IMR-90 (cell line): Measurements from ENCODE around the gene NME7. TPM values are rescaled to one million over a fixed set of nuclear protein-coding genes. Genes with fewer than 3 reads are reported as not detected.

Source experiments
- ATAC-seq: fragments of 200-7000 bp; cut with Tn5 transposase; 2 replicates; pipeline ENCODE4 v1.9.1; 2020; ENCODE audit warnings: low read depth, mild to moderate bottlenecking, moderate library complexity
- BruUV-seq: library from RNA; stranded (reverse); fragments of 400-500 nt; replicated peaks from 2 replicates; lab custom pipeline; 2021; lab: Mats Ljungman, UMichigan
- CTCF ChIA-PET: fragments of 300-600 bp; formaldehyde crosslinking; extraction: SDS; loops from one replicate; lab custom pipeline; 2021; ENCODE audit warnings: antibody characterized with exemption; lab: Yijun Ruan, JAX
- POLR2A ChIA-PET: fragments of 300-600 bp; sonication (Branson Sonifier 250); formaldehyde crosslinking; loops from one replicate; lab custom pipeline; 2022; ENCODE audit warnings: antibody characterized with exemption; ENCODE audit not compliant: unreplicated experiment; lab: Charles Lee
- DNase-seq: peaks from one replicate; pipeline ENCODE4 v3.0.0; 2013
- H2AFZ ChIP-seq: replicated peaks from 2 replicates; pipeline ENCODE3; 2013; ENCODE audit warnings: low read length, mild to moderate bottlenecking; ENCODE audit not compliant: poor library complexity
- H2AK5ac ChIP-seq: 2 replicates; pipeline ENCODE4 v1.6.1; 2013; ENCODE audit warnings: low read depth, low read length, inconsistent platforms
- H2AK9ac ChIP-seq: replicated peaks from 2 replicates; pipeline ENCODE3; 2013; ENCODE audit warnings: mild to moderate bottlenecking, low read depth, low read length, moderate library complexity; ENCODE audit not compliant: poor library complexity
- H2BK120ac ChIP-seq: 2 replicates; pipeline ENCODE4 v1.6.1; 2013; ENCODE audit warnings: low read depth, low read length, inconsistent platforms
- H2BK15ac ChIP-seq: 3 replicates; pipeline ENCODE4 v1.6.1; 2013; ENCODE audit warnings: low read depth, low read length, inconsistent platforms
- H2BK20ac ChIP-seq: 2 replicates; pipeline ENCODE4 v1.6.1; 2013; ENCODE audit warnings: low read depth, mild to moderate bottlenecking, inconsistent platforms, low read length, moderate library complexity
- H2BK5ac ChIP-seq: 2 replicates; pipeline ENCODE4 v1.6.1; 2013; ENCODE audit warnings: mild to moderate bottlenecking, low read depth, low read length, inconsistent platforms; ENCODE audit not compliant: poor library complexity, severe bottlenecking
- H3K14ac ChIP-seq: replicated peaks from 2 replicates; pipeline ENCODE4 v1.6.1; 2013; ENCODE audit warnings: low read depth, low read length, inconsistent platforms
- H3K18ac ChIP-seq: 2 replicates; pipeline ENCODE4 v1.6.1; 2013; ENCODE audit warnings: low read depth, low read length, control low read depth
- H3K23ac ChIP-seq: 2 replicates; pipeline ENCODE4 v1.6.1; 2013; ENCODE audit warnings: low read depth, low read length, inconsistent platforms
- H3K27ac ChIP-seq: 2 replicates; pipeline ENCODE4 v1.5.1; 2013; ENCODE audit warnings: mild to moderate bottlenecking, control low read depth, low read length; ENCODE audit not compliant: insufficient read depth
- H3K27me3 ChIP-seq: 2 replicates; pipeline ENCODE4 v1.6.1; 2013; ENCODE audit warnings: low read length; ENCODE audit not compliant: control insufficient read depth, insufficient read depth
- H3K36me3 ChIP-seq: 2 replicates; pipeline ENCODE4 v1.6.1; 2013; ENCODE audit warnings: low read length, mixed read lengths; ENCODE audit not compliant: control insufficient read depth, insufficient read depth
- H3K4ac ChIP-seq: 2 replicates; pipeline ENCODE4 v1.6.1; 2013; ENCODE audit warnings: low read depth, low read length, inconsistent platforms
- H3K4me1 ChIP-seq: 2 replicates; pipeline ENCODE4 v1.6.1; 2013; ENCODE audit warnings: low read length, mixed read lengths; ENCODE audit not compliant: control insufficient read depth, insufficient read depth
- H3K4me2 ChIP-seq: 2 replicates; pipeline ENCODE4 v1.6.1; 2013; ENCODE audit warnings: low read depth, mild to moderate bottlenecking, control low read depth, low read length, moderate library complexity
- H3K4me3 ChIP-seq: 2 replicates; pipeline ENCODE4 v1.5.1; 2013; ENCODE audit warnings: low read depth, mild to moderate bottlenecking, control low read depth, low read length, moderate library complexity; ENCODE audit not compliant: insufficient read depth
- H3K56ac ChIP-seq: 2 replicates; pipeline ENCODE4 v1.6.1; 2013; ENCODE audit warnings: low read length, inconsistent platforms; ENCODE audit not compliant: insufficient read depth; ENCODE audit errors: extremely low read depth
- H3K79me1 ChIP-seq, 2 experiments: 2 replicates each; pipeline ENCODE4 v1.6.1; 2013; ENCODE audit warnings: low read length in 2 of 2, inconsistent platforms in 1 of 2, low read depth in 1 of 2
- H3K9ac ChIP-seq: 2 replicates; pipeline ENCODE4 v1.6.1; 2013; ENCODE audit warnings: low read depth, low read length, control low read depth
- H3K9me1 ChIP-seq: 2 replicates; pipeline ENCODE4 v1.6.1; 2013; ENCODE audit warnings: low read length, inconsistent platforms; ENCODE audit not compliant: insufficient read depth
- H3K9me3 ChIP-seq: 2 replicates; pipeline ENCODE4 v1.6.1; 2013; ENCODE audit warnings: low read length; ENCODE audit not compliant: control insufficient read depth, insufficient read depth
- H4K20me1 ChIP-seq: 2 replicates; pipeline ENCODE4 v1.6.1; 2013; ENCODE audit warnings: low read length, inconsistent platforms; ENCODE audit not compliant: insufficient read depth
- H4K5ac ChIP-seq: 2 replicates; pipeline ENCODE4 v1.6.1; 2013; ENCODE audit warnings: mild to moderate bottlenecking, low read depth, low read length, control low read depth
- H4K8ac ChIP-seq, 2 experiments: 2 replicates each; pipeline ENCODE4 v1.6.1; 2013; ENCODE audit warnings: low read depth in 2 of 2, low read length in 2 of 2, control low read depth in 1 of 2, inconsistent platforms in 1 of 2
- H4K91ac ChIP-seq: 2 replicates; pipeline ENCODE4 v1.6.1; 2013; ENCODE audit warnings: low read depth, low read length, inconsistent platforms; ENCODE audit not compliant: insufficient read depth
- BHLHE40 ChIP-seq: fragments of 150-350 bp; IDR thresholded peaks from 2 replicates; pipeline ENCODE4 v1.6.1; 2016; ENCODE audit warnings: mild to moderate bottlenecking, low read depth, low read length
- CHD1 ChIP-seq: IDR thresholded peaks from 2 replicates; pipeline ENCODE4 v1.6.1; 2012; ENCODE audit warnings: low read depth, low read length, improper control_type of control experiment
- ELK1 ChIP-seq: fragments of 150-350 bp; IDR thresholded peaks from 2 replicates; pipeline ENCODE4 v1.6.1; 2016; ENCODE audit warnings: low read depth, mild to moderate bottlenecking, low read length, moderate library complexity, borderline replicate concordance
- FOS ChIP-seq: fragments of 150-350 bp; IDR thresholded peaks from 2 replicates; pipeline ENCODE4 v1.6.1; 2016; ENCODE audit warnings: low read depth, low read length
- MAFK ChIP-seq: IDR thresholded peaks from 2 replicates; pipeline ENCODE4 v1.6.1; 2012; ENCODE audit warnings: low read depth, low read length, improper control_type of control experiment
- NFE2L2 ChIP-seq: fragments of 150-350 bp; IDR thresholded peaks from 2 replicates; pipeline ENCODE4 v1.6.1; 2016; ENCODE audit warnings: low read depth, mild to moderate bottlenecking, low read length
- SMC3 ChIP-seq: fragments of 150-350 bp; IDR thresholded peaks from 2 replicates; pipeline ENCODE4 v1.6.1; 2016; ENCODE audit warnings: low read depth, mild to moderate bottlenecking, antibody characterized with exemption, low read length, moderate library complexity
- WGBS, 2 experiments: methylation state at CpG; one replicate each; pipeline versions ENCODE4 v1.1.5 to v1.1.7; 2013; ENCODE audit warnings: missing lambda C conversion rate in 2 of 2; ENCODE audit not compliant: insufficient read length in 1 of 2; ENCODE audit errors: extremely low coverage in 2 of 2; 5-methylcytosine and 5-hydroxymethylcytosine counted together
- dilution Hi-C: fragments of 300-500 bp; cut with HindIII; formaldehyde crosslinking; loops from one replicate; pipeline ENCODE4 v1.14.3; 2018; ENCODE audit warnings: low sequenced_read_pairs; ENCODE audit not compliant: unreplicated experiment
- in situ Hi-C: fragments of 300-500 bp; cut with MboI; formaldehyde crosslinking; loops from 3 replicates; pipeline ENCODE4 v1.14.3; 2019; ENCODE audit warnings: low sequenced_read_pairs, inconsistent platforms, mixed read lengths
- intact Hi-C: fragments of 100-400 bp; cut with micrococcal nuclease; formaldehyde crosslinking; loops from 2 replicates; pipeline ENCODE4 v1.10.0; 2022
- polyA plus RNA-seq, 3 experiments: library from polyadenylated mRNA; depleted of rRNA; stranded (reverse); fragments of >200 nt; gene quantifications; 2 replicates each; pipeline ENCODE4 v1.2.3, GENCODE V29; 2012; ENCODE audit warnings: low replicate concordance in 1 of 3
- total RNA-seq: library from RNA; depleted of rRNA; stranded (reverse); fragments of >200 nt; gene quantifications from 2 replicates; pipeline ENCODE4 v1.2.3, GENCODE V29; 2012
- TF ChIP-seq, protein P1 (sequence below): fragments of 150-350 bp; IDR thresholded peaks from 2 replicates; pipeline ENCODE4 v1.6.1; 2017; ENCODE audit warnings: mild to moderate bottlenecking, antibody characterized with exemption, low read length, low read depth

The NME7 gene
- total and polyA plus RNA-seq, 2 of the 4 experiments (the other 2 are of a cell fraction) = 18.3 to 22.4 TPM

DNA sequence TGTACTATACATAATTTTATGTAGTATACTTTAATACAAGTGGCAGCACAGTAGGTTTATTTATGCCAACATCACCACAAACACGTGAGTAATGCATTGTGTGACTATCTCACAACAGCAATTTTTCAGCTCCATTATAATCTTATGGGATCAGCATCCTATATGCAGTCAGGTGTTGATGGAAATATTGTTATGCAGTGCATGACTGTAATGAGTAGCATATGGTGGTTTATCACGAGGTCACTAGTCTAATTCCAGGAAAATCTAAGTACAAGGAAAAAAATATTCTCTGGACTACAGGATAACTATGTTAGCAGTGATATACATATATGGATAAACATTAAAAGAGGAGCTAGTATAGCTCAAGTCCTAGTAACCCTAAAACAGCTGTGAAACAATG lies 192.1 kb downstream of the NME7 start:
- Histone ChIP-seq H2BK5ac (no peak overlapping the region), H3K79me1 (no peaks in the 10 kb centered on the region), H3K9me1 (no peaks in the 10 kb centered on the region), H3K4ac (no peak overlapping the region), H3K9me3 (no peaks in the 10 kb centered on the region), H3K27ac (no peak overlapping the region), H3K56ac (no peak overlapping the region), H2BK20ac (no peak overlapping the region), H2AFZ (no peak overlapping the region), H2AK9ac (no peak overlapping the region), H4K91ac (no peak overlapping the region), H3K4me2 (no peak overlapping the region), H3K4me1 (no peaks in the 10 kb centered on the region), H3K14ac (no peak overlapping the region), H3K36me3 (no peaks in the 10 kb centered on the region), H2BK120ac (no peak overlapping the region), H4K5ac (no peak overlapping the region), H4K8ac (no peak overlapping the region), H2AK5ac (no peak overlapping the region), H2BK15ac (no peak overlapping the region), H3K23ac (no peak overlapping the region), H3K4me3 (no peak overlapping the region), H4K20me1 (no peaks in the 10 kb centered on the region), H3K18ac (no peak overlapping the region), H3K27me3 (no peaks in the 10 kb centered on the region), H3K9ac (no peak overlapping the region)
- dilution Hi-C loops = no loop called here
- no CpG with 5 or more reads among the region's 2 CpGs for WGBS, 2 experiments
- ATAC-seq (no peak), DNase-seq (no peak)
- CTCF ChIA-PET = no interaction called here
- intact Hi-C loops = no loop called here
- in situ Hi-C loops = no loop called here
- POLR2A ChIA-PET = no interaction called here
- no TSS peak for BruUV-seq
- no peak for TF ChIP-seq ELK1
- TF ChIP-seq, protein P1, sequence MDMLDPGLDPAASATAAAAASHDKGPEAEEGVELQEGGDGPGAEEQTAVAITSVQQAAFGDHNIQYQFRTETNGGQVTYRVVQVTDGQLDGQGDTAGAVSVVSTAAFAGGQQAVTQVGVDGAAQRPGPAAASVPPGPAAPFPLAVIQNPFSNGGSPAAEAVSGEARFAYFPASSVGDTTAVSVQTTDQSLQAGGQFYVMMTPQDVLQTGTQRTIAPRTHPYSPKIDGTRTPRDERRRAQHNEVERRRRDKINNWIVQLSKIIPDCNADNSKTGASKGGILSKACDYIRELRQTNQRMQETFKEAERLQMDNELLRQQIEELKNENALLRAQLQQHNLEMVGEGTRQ = no peak
- no peak for TF ChIP-seq MAFK
- TF ChIP-seq FOS = no peak
- no peak for TF ChIP-seq SMC3
- no peak for TF ChIP-seq BHLHE40
- TF ChIP-seq CHD1 = no peak
- TF ChIP-seq NFE2L2 = no peak
